ENCODE data around the gene PHC1.
A peak's percentile ranks its signal among the peaks of the same experiment; 100 is the strongest.
"Not testable (repeated sequence)": the region's sequence is repeated elsewhere in the genome, so short reads cannot be mapped to it uniquely, and the experiment has no call there.

The PHC1 gene

GRCh38 chr12:8911606-8912268 lies 2.6 kb upstream of the PHC1 start:
- no peak for DNase-seq

GRCh38 chr12:8912914-8913313 lies 1.4 kb upstream of the PHC1 start:
- no peak for DNase-seq

DNA sequence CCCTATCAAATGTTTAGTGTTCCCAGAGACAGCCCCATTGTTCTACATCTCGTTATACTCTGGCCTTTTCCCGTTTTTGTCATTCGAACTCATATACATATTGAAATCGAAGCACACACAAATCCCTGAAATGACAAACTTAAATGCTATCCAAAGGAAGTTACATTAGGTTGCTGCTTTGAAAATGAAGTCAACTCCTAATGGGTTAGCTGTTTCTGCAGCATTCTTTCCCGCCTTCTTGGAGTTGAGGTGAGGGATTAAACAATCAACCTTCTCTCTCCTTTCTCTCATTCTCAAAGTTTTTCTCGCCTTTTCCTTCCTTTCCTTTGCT lies 642 bp upstream of the PHC1 start:
- no peak for DNase-seq

DNA sequence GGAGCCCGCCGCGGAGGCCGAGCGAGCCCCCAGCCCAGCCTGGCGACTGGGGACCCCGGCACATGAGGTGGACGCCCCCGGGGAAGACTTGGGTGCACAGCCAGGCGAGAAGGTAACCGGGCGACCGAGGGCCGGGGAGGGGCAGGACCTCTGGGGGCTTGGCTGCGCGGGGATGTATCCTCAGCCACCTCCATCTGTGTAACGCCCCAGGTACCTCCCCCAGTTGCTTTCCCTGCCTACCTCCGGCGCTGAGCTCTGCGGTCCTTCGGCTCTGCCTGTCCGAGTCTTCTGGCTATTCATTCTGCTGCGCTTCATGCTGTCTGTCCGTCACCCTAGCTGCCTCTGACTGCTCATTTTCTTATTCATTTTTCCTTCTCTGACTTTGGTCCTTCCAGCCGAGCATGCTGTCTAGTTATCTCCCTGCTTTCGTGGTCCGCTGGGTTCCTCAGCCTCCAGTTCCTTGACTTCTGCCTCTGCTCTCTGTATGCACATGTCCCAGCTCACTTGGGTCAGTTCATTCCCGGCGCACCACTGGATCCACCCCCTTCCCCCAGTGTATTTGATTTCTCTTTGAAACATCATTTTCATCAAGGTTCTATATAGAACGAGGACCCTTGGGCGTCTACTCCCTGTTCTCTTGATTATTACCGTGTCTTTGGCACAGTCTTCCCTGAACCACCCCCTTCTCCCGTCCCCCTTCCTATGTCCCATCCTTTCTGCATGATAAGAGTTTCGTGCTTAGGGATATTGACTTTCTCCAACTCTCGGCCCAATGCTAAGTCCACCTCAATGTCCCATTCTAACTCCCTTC lies 612 bp downstream of the PHC1 start:
- peak; percentile 35 for DNase-seq

- no peak for DNase-seq
These were observed 1.8 kb downstream of the PHC1 start for GRCh38 chr12:8916154-8916553.

- DNase-seq = no peak
These were observed 2.7 kb downstream of the PHC1 start for GRCh38 chr12:8917031-8917430.

DNA sequence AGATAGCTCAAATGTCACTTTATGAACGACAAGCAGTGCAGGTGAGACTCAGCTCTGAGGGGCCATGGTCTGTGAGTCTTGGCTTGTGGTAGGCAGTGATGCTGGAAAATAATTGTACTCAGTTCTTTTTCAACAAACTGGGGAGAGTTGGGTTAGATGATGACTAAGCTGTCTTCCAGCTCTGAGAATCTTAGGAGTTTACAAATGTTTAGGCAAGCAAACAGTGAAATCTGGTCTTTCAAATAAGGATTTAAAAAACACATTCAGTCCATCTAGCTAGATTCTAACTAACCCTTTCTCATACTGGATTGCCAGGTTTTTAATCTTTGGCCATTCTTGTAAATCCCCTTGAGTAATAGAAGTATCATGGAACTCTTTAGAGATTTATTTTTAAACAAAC lies 3.4 kb downstream of the PHC1 start:
- DNase-seq = no peak

- not testable (repeated sequence) for DNase-seq
These were observed 5.3 kb downstream of the PHC1 start for GRCh38 chr12:8919643-8920042.

- no peak for DNase-seq
These were observed 8.2 kb downstream of the PHC1 start for GRCh38 chr12:8922544-8922943.

DNA sequence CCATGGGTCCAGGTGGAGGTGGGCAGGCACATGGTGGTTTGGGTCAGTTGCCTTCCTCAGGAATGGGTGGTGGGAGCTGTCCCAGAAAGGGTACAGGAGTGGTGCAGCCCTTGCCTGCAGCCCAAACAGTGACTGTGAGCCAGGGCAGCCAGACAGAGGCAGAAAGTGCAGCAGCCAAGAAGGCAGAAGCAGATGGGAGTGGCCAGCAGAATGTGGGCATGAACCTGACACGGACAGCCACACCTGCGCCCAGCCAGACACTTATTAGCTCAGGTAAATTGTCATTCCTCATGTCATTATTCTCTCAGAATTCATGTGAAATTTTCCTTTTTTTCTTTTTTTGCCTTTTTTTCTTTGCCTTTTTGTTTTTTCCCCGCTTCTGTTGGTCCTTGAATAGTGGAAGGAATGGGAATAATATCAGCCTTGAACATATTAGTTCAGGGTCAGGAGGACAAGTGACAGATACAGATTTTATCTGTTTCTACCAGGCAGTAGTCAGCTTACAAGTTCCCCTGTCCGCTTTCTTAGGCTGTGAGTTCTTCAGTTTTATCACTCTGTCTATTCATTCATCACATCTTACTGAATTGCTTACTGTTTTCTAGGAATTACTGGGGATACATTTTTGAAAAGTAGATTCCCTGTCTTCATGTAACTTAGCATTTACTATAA lies 16.5 kb downstream of the PHC1 start:
- not testable (repeated sequence) for DNase-seq

GRCh38 chr12:8932464-8932863 lies 18.2 kb downstream of the PHC1 start:
- DNase-seq = not testable (repeated sequence)

- not testable (repeated sequence) for DNase-seq
These were observed 19.8 kb downstream of the PHC1 start for GRCh38 chr12:8934080-8934479.

DNA sequence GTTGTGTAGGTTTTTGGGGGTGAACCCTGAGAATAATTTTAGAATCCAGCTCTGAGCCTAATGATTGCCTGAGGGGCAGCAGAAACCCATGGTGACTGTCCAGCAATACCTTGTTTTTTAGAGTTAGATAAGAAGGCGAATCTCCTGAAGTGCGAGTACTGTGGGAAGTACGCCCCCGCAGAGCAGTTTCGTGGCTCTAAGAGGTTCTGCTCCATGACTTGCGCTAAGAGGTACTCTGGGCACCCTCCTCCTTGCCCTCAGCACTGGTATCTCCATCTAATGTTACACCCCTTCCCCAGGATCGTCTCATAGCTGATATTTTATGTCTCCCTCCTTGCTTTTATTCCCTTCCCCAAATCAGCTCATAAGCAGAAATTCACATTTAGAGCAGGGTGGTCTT lies 22.4 kb downstream of the PHC1 start:
- DNase-seq = no peak

DNA sequence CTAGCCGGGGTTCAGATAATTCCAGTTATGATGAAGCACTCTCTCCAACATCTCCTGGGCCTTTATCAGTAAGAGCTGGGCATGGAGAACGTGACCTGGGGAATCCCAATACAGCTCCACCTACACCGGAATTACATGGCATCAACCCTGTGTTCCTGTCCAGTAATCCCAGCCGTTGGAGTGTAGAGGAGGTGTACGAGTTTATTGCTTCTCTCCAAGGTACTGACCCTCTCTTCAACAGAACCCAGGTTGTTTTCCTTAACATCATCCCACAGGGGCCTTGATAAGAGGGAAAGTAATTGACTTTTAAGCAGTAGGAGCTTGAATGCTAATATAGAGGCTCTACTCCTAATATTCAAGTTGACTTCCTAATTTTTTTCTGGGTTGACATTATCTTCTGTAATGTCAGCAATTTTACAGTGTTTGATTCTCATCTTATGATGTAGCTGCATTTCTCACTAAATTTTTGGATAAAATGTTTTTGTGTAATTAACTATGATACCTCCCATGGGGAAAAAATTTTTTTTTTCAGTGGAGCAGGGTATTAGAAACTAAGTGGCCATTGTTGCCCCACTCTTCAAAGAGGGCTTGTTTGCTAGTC lies 23.6 kb downstream of the PHC1 start:
- DNase-seq = not testable (repeated sequence)

DNA sequence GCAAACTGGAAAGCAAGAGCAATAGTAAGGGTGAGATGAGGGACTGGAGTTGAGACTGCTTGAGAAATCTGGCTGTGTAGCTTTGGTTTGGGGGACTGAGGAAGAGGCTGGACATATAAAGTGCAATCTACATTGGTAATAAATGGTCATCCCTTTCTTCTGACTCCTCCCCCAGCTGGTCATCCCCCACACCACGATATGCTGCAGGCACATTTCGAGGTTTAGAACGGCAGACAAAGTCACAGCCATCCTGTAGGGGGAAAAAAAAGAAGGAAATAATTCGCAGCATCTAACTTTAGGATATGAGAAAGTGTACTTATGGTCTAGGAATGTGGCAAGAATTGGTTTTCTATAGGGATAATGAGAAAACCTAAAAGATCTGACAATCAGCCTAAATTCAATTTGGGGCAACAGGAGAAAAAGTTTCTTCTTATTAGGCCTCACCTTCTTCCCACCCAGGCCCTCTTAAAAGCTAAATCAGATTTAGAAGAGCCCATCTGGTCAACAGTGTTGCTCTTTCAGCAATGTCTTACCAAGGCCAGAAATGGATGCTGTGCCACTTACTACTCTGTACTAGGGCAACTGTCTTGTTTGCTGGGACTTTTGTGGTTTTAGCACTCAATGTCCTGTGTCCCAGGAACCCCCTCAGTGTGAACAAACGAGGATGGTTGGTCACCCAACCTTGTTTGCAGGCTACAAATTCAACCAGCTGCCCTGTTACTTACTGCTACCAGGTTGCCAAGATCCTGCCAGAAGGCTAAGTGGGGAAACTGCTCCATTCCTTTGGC lies 27.6 kb downstream of the PHC1 start:
- DNase-seq = no peak

DNA sequence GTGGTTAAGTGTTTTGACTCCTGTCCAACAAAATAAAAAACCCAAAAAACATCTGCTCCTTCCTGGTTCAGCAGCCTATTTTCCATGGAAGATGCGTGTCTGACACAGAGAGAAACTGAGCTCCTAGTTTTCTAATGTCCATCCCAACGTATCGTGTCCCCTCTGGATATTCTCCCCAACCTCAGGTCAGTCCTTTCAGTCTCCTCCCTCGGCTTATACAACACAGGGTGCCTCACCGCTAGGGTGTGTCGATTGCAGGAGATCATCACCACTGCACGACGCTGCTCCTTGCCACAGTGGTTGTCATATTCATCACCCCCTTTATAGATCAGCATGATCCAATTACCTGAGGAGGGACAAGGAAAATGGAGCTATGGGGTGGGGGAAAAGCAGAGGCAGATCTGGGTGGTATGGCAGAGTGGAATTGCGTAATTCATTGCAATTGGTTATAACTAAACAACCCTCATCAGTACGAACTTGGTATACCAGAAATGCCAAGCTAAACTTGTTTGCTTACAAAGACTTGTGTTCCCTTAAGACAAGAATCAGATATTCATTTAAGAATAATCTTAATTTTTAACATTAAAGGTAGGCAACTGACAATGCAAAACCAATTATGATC lies 29.4 kb downstream of the PHC1 start:
- no peak for DNase-seq

GRCh38 chr12:8946733-8947132 lies 32.4 kb downstream of the PHC1 start:
- DNase-seq = peak; percentile 2

DNA sequence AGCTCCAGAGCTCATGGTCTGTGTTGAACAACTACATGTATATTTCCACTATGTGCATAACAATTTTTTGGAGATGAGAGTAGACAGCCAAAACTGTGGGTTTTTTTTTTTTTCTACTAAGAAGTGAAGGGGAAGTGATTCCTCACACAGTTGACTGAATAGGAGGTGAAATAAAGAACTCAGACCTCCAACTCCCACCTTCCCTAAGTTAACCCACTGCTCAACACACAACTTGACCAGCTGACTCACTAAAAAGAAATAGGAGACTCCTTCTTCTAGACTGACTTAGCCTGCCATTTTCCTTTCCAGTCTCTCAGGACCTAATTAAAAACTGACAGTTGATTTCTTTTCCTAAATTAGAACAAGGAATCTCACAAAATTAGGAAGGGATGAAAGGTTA lies 33.4 kb downstream of the PHC1 start:
- DNase-seq = peak; percentile 74

GRCh38 chr12:8948701-8949341 lies 34.5 kb downstream of the PHC1 start:
- DNase-seq = peak; percentile 79

DNA sequence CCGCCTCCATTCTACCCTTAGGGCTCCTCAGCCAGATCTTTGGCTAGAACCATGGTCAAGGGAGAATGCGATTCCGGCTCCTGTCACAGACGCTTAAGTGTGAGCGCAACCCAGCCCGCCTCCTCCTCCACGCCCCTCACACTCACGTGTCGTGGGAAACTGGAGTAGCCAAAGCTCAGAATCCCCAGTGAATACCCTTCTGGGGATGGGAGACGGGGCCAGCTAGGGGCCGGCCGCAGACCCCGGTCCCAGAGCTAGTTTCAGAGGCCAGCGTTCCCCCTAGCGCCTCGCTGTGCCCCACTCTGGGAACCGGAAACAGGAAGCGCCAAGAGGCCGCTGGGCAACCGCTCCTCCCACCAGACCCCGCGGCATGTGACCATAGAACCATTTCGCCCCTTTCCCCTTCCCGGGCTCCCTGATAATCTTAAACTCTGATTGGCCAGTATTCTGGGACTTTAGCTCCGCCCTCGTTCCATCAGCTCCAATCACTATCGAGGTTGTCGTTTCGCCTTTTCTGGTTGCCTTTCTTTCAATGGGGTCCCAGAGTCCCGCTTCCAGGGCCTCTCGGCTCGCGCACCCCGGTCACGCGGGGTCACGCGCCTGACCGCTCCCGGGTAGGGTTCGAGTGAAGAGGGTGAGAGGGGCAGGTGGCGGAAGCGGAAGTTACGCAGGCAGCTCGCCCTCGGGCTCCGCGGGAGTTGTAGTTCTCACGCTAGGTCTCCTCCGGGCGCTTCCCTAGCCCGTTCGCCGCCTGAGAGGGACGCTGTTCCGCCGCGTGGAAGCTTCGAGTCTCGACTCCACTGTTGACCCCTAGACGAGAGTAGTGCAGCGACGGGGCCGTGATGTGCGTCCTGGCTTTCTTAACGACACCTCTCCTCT lies 35.3 kb downstream of the PHC1 start, which contains the start of gene M6PR:
Gene M6PR, minus strand, starts transcription at position 304 of the 879 bp plus-strand sequence. CDS start 3,241 bp downstream, outside the sequence.
- DNase-seq = peak; percentile 97

DNA sequence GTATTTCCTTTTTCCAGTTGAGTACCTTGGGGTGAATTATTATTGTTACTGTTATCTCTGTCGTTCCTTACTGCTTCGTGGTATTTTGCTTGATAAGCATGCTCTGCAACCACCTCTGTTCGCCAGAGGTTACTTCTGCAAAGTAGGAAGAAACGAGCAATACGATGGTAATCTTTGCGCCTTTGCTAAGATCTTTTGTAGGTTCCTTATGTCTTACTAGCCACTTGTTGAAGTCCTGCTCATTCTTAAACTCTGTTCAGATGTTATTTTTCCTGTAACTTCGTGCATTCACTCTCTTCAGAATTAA lies 35.9 kb downstream of the PHC1 start:
- no peak for DNase-seq
